ENCODE results near the gene TIMM17A.
"Not testable (repeated sequence)": the region's sequence is repeated elsewhere in the genome, so short reads cannot be mapped to it uniquely, and the experiment has no call there.

Gene TIMM17A

GRCh38 chr1:201940316-201940715 is 15.0 kb upstream of the TIMM17A start:
- not testable (repeated sequence) for DNase-seq (ENCODE audit: low spot score)

- no peak for DNase-seq (ENCODE audit: low spot score)
Observed at GRCh38 chr1:201941420-201942128, 13.7 kb upstream of the TIMM17A start.

GRCh38 chr1:201942129-201942495 is 13.2 kb upstream of the TIMM17A start:
- no peak for DNase-seq (ENCODE audit: low spot score)

- no peak for DNase-seq (ENCODE audit: low spot score)
Observed at GRCh38 chr1:201944002-201944401, 11.3 kb upstream of the TIMM17A start.

- no peak for DNase-seq (ENCODE audit: low spot score)
Observed at GRCh38 chr1:201944639-201945038, 10.7 kb upstream of the TIMM17A start.

- DNase-seq (ENCODE audit: low spot score), result no peak
Observed at GRCh38 chr1:201945157-201945556, 10.1 kb upstream of the TIMM17A start.

GRCh38 chr1:201945863-201946223 is 9.5 kb upstream of the TIMM17A start:
- DNase-seq (ENCODE audit: low spot score), result no peak

GRCh38 chr1:201946224-201946908 is 8.9 kb upstream of the TIMM17A start, which contains the start of gene LMOD1:
Gene LMOD1, minus strand, starts transcription at chr1:201946548. Its CDS starts 208 bp downstream, at chr1:201946340.
- no peak for DNase-seq (ENCODE audit: low spot score)

GRCh38 chr1:201947697-201948008 is 7.7 kb upstream of the TIMM17A start:
- DNase-seq (ENCODE audit: low spot score), result no peak

- DNase-seq (ENCODE audit: low spot score), result no peak
Observed at GRCh38 chr1:201949491-201949890, 5.8 kb upstream of the TIMM17A start.

- DNase-seq (ENCODE audit: low spot score), result no peak
Observed at GRCh38 chr1:201954263-201955008, 867 bp upstream of the TIMM17A start.

GRCh38 chr1:201955729-201956143 is 433 bp downstream of the TIMM17A start:
- no peak for DNase-seq (ENCODE audit: low spot score)

GRCh38 chr1:201958348-201958747 is 3.0 kb downstream of the TIMM17A start:
- DNase-seq (ENCODE audit: low spot score), result no peak

- not testable (repeated sequence) for DNase-seq (ENCODE audit: low spot score)
Observed at GRCh38 chr1:201962382-201962781, 7.1 kb downstream of the TIMM17A start.

GRCh38 chr1:201964261-201964660 is 9.0 kb downstream of the TIMM17A start:
- DNase-seq (ENCODE audit: low spot score), result no peak

GRCh38 chr1:201966171-201966570 is 10.9 kb downstream of the TIMM17A start:
- no peak for DNase-seq (ENCODE audit: low spot score)

- DNase-seq (ENCODE audit: low spot score), result no peak
Observed at GRCh38 chr1:201968202-201968925, 13.1 kb downstream of the TIMM17A start.

- no peak for DNase-seq (ENCODE audit: low spot score)
Observed at GRCh38 chr1:201970334-201971159, 15.2 kb downstream of the TIMM17A start.

GRCh38 chr1:201982082-201982622 is 26.8 kb downstream of the TIMM17A start:
- peak; percentile 85 for DNase-seq (ENCODE audit: low spot score)

- DNase-seq (ENCODE audit: low spot score), result peak; percentile 72
Observed at GRCh38 chr1:201982623-201983379, 27.5 kb downstream of the TIMM17A start, which contains the start of gene RNPEP. Gene RNPEP, plus strand, starts transcription at chr1:201982648. Its CDS starts 19 bp downstream, at chr1:201982667.

All from germinal center (tissue), 1 donor.